Measurements from ENCODE around the gene BRD8.
"Not testable (repeated sequence)": the region's sequence is repeated elsewhere in the genome, so short reads cannot be mapped to it uniquely, and the experiment has no call there.

The BRD8 gene

DNA sequence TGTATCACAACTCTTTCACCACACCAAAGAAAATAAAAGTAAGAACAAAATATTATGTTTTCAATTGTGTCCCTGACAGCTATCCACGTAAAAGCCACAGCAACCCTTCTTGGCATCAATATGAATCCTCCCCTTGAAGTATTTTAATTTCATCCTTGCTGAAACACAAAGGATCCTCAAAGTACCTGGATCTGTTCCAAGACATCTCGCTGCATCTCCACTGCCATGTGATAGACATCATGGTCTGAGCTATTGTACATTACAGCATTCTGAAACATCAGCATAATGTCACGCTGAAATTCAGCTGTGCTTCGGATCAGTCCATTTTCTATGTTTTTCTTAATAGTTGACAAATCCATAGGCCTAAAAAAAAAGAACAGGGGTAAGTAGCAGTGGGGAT lies 17.7 kb downstream of the BRD8 start:
- Histone ChIP-seq H3K27ac (ENCODE audit: insufficient read depth, low read depth, low read length, poor library complexity, severe bottlenecking) (no peak overlapping the region), H3K9me3 (ENCODE audit: control insufficient read depth, low read length) (no peaks in the 10 kb centered on the region), H3K4me3 (ENCODE audit: insufficient read depth, low read depth, low read length) (no peak overlapping the region), H3K4me1 (ENCODE audit: control insufficient read depth, insufficient read depth, low read length) (no peaks in the 10 kb centered on the region), H3K27me3 (ENCODE audit: control insufficient read depth, insufficient read depth, low read length, poor library complexity, severe bottlenecking) (no peaks in the 10 kb centered on the region), H3K36me3 (ENCODE audit: control insufficient read depth, insufficient read depth, low read length) (peaks cover 88% of the 10 kb centered on the region)
- WGBS, 2 experiments, result 97 to 98% methylated on average over 3 to 4 of the region's 4 CpGs

DNA sequence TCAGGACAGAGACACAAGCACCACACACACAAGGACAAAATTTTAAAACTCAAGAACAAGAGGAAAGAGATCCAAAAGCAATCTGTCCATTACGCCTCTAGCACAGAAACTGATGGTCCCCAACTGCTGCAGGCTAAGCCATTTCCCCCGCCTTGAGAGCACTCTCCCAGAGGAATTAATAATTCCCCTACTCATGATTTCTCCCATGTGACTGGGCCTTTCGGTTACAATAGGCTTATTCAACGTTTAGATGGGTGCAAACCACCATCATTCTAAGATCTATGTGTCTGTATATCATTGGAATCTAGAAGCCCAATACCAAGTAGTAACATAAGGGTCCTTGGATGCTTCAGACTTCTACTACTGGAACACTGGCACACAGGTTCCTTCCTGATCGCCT lies 18.8 kb downstream of the BRD8 start:
- Histone ChIP-seq H3K4me3 (ENCODE audit: insufficient read depth, low read depth, low read length) (no peak overlapping the region), H3K36me3 (ENCODE audit: control insufficient read depth, insufficient read depth, low read length) (peaks cover 78% of the 10 kb centered on the region), H3K4me1 (ENCODE audit: control insufficient read depth, insufficient read depth, low read length) (no peaks in the 10 kb centered on the region), H3K27me3 (ENCODE audit: control insufficient read depth, insufficient read depth, low read length, poor library complexity, severe bottlenecking) (no peaks in the 10 kb centered on the region), H3K9me3 (ENCODE audit: control insufficient read depth, low read length) (no peaks in the 10 kb centered on the region), H3K27ac (ENCODE audit: insufficient read depth, low read depth, low read length, poor library complexity, severe bottlenecking) (no peak overlapping the region)
- WGBS, 2 experiments, result 95 to 96% methylated on average over 5 of the region's 5 CpGs

DNA sequence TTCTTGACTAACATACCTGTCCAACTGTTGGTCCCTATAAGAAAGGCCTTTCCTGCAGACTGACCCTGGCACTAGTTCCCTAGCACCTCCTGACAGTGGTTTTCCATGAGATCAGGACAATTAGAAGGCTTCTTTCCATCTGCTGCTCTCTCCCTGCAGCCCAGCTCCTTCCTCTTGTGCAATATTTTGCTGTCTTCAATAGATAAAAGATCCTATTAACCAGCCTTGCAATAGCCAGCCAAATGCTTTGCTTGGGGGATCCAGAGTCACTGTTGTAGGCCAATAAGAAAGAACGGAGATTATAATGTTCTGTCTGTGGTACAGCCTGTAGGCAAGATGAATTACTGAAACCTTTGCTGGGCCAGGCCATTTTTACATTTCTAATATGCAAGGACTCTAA lies 20.8 kb downstream of the BRD8 start:
- no peaks in the 10 kb centered on the region for H3K9me3 ChIP-seq (ENCODE audit: control insufficient read depth, low read length)
- H3K27ac ChIP-seq (ENCODE audit: insufficient read depth, low read depth, low read length, poor library complexity, severe bottlenecking), result no peak overlapping the region
- H3K27me3 ChIP-seq (ENCODE audit: control insufficient read depth, insufficient read depth, low read length, poor library complexity, severe bottlenecking), result no peaks in the 10 kb centered on the region
- H3K36me3 ChIP-seq (ENCODE audit: control insufficient read depth, insufficient read depth, low read length), result peaks cover 58% of the 10 kb centered on the region
- H3K4me1 ChIP-seq (ENCODE audit: control insufficient read depth, insufficient read depth, low read length), result no peaks in the 10 kb centered on the region
- 100% methylated on average over 1 of the region's 1 CpG for WGBS, 2 experiments
- no peak overlapping the region for H3K4me3 ChIP-seq (ENCODE audit: insufficient read depth, low read depth, low read length)

DNA sequence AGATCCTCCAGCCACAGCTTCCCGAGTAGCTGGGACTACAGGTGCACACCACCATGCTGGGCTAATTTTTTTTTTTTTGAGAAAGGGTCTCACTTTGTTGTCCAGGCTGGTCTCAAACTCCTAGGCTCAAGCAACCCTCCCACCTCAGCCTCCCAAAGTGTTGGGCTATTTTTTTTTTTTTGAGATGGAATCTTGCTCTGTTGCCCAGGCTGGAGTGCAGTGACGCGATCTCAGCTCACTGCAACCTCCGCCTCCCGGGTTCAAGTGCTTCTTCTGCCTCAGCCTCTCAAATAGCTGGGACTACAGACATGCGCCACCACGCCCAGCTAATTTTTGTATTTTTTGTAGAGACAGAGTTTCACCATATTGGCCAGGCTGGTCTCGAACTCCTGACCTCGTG lies 22.5 kb downstream of the BRD8 start:
- peaks cover 44% of the 10 kb centered on the region for H3K36me3 ChIP-seq (ENCODE audit: control insufficient read depth, insufficient read depth, low read length)
- not testable (repeated sequence) for H3K4me3 ChIP-seq (ENCODE audit: insufficient read depth, low read depth, low read length); H3K9me3 ChIP-seq (ENCODE audit: control insufficient read depth, low read length); H3K27me3 ChIP-seq (ENCODE audit: control insufficient read depth, insufficient read depth, low read length, poor library complexity, severe bottlenecking); H3K4me1 ChIP-seq (ENCODE audit: control insufficient read depth, insufficient read depth, low read length); H3K27ac ChIP-seq (ENCODE audit: insufficient read depth, low read depth, low read length, poor library complexity, severe bottlenecking)
- 94 to 97% methylated on average over 9 of the region's 9 CpGs for WGBS, 2 experiments

DNA sequence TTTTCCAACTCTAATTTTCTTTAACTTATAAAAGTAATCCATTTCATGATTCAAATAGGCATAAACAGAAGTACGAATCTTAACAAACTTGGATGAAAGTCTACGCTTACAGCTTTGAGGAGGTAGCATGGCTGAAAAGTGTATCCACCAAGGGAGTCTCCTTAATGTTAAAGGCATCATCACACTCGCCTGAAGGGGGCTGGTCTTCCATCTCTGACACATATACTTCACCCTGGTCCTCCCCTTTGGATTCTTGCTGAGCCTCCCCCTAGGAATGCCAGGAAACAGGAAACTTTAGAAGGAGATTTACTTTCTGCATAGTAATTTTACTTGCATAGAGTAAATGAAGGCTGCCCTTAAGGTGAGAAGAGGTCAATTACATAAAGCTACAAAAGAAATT lies 28.9 kb downstream of the BRD8 start:
- H3K27me3 ChIP-seq (ENCODE audit: control insufficient read depth, insufficient read depth, low read length, poor library complexity, severe bottlenecking), result no peaks in the 10 kb centered on the region
- H3K4me3 ChIP-seq (ENCODE audit: insufficient read depth, low read depth, low read length), result no peak overlapping the region
- H3K27ac ChIP-seq (ENCODE audit: insufficient read depth, low read depth, low read length, poor library complexity, severe bottlenecking), result no peak overlapping the region
- no peaks in the 10 kb centered on the region for H3K9me3 ChIP-seq (ENCODE audit: control insufficient read depth, low read length)
- H3K4me1 ChIP-seq (ENCODE audit: control insufficient read depth, insufficient read depth, low read length), result no peaks in the 10 kb centered on the region
- no peaks in the 10 kb centered on the region for H3K36me3 ChIP-seq (ENCODE audit: control insufficient read depth, insufficient read depth, low read length)
- 45 to 46% methylated on average over 3 of the region's 3 CpGs for WGBS, 2 experiments

DNA sequence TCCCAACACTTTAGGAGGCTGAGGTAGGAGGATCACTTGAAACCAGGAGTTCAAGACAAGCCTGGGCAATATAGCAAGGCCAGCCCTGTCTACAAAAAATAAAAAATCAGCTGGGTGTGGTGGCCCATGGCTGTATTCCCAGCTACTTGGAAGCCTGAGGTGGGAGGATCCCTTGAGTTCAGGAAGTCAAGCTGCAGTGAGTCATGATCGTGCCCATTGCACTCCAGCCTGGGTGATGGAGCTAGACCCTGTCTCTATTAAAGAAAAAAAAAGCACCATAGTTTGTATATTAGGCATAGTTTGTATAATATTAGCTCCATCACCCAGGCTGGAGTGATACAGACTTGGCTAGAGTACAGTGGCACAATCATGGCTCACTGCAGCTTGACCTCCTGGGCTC lies 29.6 kb downstream of the BRD8 start:
- H3K27me3 ChIP-seq (ENCODE audit: control insufficient read depth, insufficient read depth, low read length, poor library complexity, severe bottlenecking), result no peaks in the 10 kb centered on the region
- no peak overlapping the region for H3K27ac ChIP-seq (ENCODE audit: insufficient read depth, low read depth, low read length, poor library complexity, severe bottlenecking)
- H3K36me3 ChIP-seq (ENCODE audit: control insufficient read depth, insufficient read depth, low read length), result no peaks in the 10 kb centered on the region
- no peaks in the 10 kb centered on the region for H3K4me1 ChIP-seq (ENCODE audit: control insufficient read depth, insufficient read depth, low read length)
- no peaks in the 10 kb centered on the region for H3K9me3 ChIP-seq (ENCODE audit: control insufficient read depth, low read length)
- no peak overlapping the region for H3K4me3 ChIP-seq (ENCODE audit: insufficient read depth, low read depth, low read length)
- WGBS, 2 experiments, result 87 to 96% methylated on average over 1 of the region's 1 CpG

DNA sequence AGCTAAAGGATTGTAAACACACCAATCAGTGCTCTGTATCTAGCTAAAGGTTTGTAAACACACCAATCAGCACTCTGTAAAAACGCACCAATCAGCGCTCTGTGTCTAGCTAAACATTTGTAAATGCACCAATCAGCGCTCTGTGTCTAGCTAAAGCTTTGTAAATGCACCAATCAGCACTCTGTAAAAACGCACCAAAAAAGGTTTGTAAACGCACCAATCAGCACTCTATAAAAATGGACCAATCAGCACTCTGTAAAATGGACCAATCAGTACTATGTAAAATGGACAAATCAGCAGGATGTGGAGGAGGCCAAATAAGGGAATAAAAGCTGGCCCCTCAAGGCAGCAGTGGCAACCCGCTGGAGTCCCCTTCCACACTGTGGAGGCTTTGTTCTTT lies 34.9 kb downstream of the BRD8 start:
- H3K36me3 ChIP-seq (ENCODE audit: control insufficient read depth, insufficient read depth, low read length); H3K9me3 ChIP-seq (ENCODE audit: control insufficient read depth, low read length); H3K4me3 ChIP-seq (ENCODE audit: insufficient read depth, low read depth, low read length); H3K27ac ChIP-seq (ENCODE audit: insufficient read depth, low read depth, low read length, poor library complexity, severe bottlenecking); H3K4me1 ChIP-seq (ENCODE audit: control insufficient read depth, insufficient read depth, low read length); H3K27me3 ChIP-seq (ENCODE audit: control insufficient read depth, insufficient read depth, low read length, poor library complexity, severe bottlenecking): not testable (repeated sequence)
- 84 to 89% methylated on average over 6 of the region's 6 CpGs for WGBS, 2 experiments

DNA sequence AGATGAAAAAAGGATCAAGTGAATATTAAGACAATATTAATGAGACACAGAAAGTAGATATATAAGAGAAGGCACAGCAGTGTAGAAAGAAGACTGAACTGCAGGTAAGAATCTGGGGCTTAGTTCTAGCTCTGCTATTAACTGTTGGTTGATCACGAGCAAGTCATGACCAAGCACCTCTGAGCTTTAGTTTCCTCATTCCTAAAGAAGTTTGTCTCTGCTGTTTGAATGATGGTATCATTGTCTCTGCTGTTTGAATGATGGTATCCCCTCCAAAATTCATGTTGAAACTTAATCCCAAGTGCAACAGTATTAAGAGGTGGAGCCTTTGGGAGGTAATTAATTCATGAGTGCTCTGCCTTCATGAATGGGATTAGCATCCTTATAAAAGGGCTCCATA lies 36.7 kb downstream of the BRD8 start:
- Histone ChIP-seq H3K4me3 (ENCODE audit: insufficient read depth, low read depth, low read length) (no peak overlapping the region), H3K4me1 (ENCODE audit: control insufficient read depth, insufficient read depth, low read length) (no peaks in the 10 kb centered on the region), H3K27me3 (ENCODE audit: control insufficient read depth, insufficient read depth, low read length, poor library complexity, severe bottlenecking) (no peaks in the 10 kb centered on the region), H3K9me3 (ENCODE audit: control insufficient read depth, low read length) (no peaks in the 10 kb centered on the region), H3K36me3 (ENCODE audit: control insufficient read depth, insufficient read depth, low read length) (no peaks in the 10 kb centered on the region), H3K27ac (ENCODE audit: insufficient read depth, low read depth, low read length, poor library complexity, severe bottlenecking) (no peak overlapping the region)
- 78 to 94% methylated on average over 1 of the region's 1 CpG for WGBS, 2 experiments

DNA sequence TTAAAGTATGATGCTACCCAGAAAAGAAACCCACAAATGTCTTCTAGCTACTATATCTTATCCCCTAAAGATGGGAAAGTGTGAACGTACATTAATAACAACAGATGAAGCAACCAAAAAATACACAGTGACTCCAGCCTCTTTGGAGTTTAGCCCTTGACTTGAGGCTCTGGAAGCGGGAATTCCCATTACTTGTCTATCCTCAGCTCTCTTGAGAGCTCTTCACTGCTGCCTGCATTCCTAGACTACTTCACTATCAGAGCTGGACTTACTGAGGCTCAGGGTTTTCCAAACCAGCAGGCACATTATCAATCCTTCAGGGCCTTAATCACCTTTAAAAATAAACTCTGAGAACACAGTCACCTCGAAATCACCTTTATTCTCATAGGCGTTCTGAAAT lies 38.2 kb downstream of the BRD8 start:
- no peaks in the 10 kb centered on the region for H3K9me3 ChIP-seq (ENCODE audit: control insufficient read depth, low read length)
- no peaks in the 10 kb centered on the region for H3K4me1 ChIP-seq (ENCODE audit: control insufficient read depth, insufficient read depth, low read length)
- H3K36me3 ChIP-seq (ENCODE audit: control insufficient read depth, insufficient read depth, low read length), result no peaks in the 10 kb centered on the region
- WGBS, 2 experiments, result 89 to 92% methylated on average over 4 of the region's 4 CpGs
- H3K27ac ChIP-seq (ENCODE audit: insufficient read depth, low read depth, low read length, poor library complexity, severe bottlenecking), result no peak overlapping the region
- H3K4me3 ChIP-seq (ENCODE audit: insufficient read depth, low read depth, low read length), result no peak overlapping the region
- no peaks in the 10 kb centered on the region for H3K27me3 ChIP-seq (ENCODE audit: control insufficient read depth, insufficient read depth, low read length, poor library complexity, severe bottlenecking)

DNA sequence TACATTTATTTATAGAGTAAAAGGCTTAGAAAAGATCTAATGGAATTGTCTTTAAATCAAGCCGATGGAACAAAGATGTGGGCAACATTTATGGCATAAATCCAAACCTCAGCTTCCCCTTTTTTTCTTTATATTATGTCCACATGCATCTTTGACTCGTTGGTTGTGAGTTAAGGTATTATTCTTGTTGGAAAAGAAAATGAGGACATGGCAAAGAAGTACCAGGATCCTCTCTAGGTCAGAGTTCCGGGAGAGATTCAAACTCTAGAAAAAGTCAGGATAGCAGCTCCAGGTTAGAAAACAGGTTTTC lies 38.7 kb downstream of the BRD8 start:
- H3K4me1 ChIP-seq (ENCODE audit: control insufficient read depth, insufficient read depth, low read length), result no peaks in the 10 kb centered on the region
- H3K27me3 ChIP-seq (ENCODE audit: control insufficient read depth, insufficient read depth, low read length, poor library complexity, severe bottlenecking), result no peaks in the 10 kb centered on the region
- WGBS, 2 experiments, result 48 to 54% methylated on average over 2 of the region's 3 CpGs
- H3K9me3 ChIP-seq (ENCODE audit: control insufficient read depth, low read length), result no peaks in the 10 kb centered on the region
- H3K36me3 ChIP-seq (ENCODE audit: control insufficient read depth, insufficient read depth, low read length), result no peaks in the 10 kb centered on the region
- peak overlapping the region; percentile 72 for H3K4me3 ChIP-seq (ENCODE audit: insufficient read depth, low read depth, low read length)
- H3K27ac ChIP-seq (ENCODE audit: insufficient read depth, low read depth, low read length, poor library complexity, severe bottlenecking), result no peak overlapping the region

DNA sequence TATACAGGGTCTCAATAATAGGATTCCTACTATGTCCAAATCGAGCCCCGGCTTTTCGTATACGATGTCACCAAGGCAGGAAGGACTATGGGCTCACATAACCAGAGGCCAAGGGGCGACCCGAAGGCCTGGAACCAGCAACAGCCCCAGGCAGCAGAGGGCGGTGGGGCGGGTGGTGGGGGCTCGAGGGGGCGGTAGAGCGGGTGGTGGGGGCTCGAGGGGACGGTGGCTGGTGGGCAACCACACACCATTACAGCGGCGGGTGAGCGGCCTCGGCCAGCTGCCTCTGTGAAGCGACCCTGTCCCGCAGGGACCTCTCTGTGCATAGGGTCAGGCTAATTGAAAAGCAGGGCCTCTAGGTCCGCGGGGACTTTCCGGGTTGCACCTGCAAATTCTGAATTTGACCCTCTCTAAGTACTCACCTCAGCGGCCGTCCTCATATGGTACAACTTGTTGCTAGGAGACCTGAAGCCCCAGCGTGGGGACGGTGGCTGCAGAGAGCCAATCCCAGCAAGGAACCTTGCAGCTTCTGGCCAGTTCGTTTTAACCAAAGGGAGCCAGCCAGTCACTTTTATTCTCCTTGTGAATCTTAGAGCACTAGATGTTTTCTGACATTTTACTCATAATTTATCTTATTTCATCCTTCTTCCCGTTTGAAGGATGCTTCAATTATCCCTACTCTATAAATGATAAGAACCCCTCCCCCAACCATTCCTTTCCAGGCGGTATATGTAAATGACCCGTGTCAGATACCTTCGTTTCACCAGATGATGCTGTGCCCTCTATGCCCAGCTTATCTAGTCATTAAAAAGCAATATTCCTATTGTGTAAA lies 39.3 kb downstream of the BRD8 start, which contains the start of gene NME5:
Gene NME5 (minus strand): TSS at position 480 of the 832 bp plus-strand sequence. CDS start 648 bp downstream, outside the sequence.
- 4 to 5% methylated on average over 31 of the region's 31 CpGs for WGBS, 2 experiments
- no peaks in the 10 kb centered on the region for H3K27me3 ChIP-seq (ENCODE audit: control insufficient read depth, insufficient read depth, low read length, poor library complexity, severe bottlenecking)
- H3K9me3 ChIP-seq (ENCODE audit: control insufficient read depth, low read length), result no peaks in the 10 kb centered on the region
- no peak within 1 kb of the TSS for H3K27ac ChIP-seq (ENCODE audit: insufficient read depth, low read depth, low read length, poor library complexity, severe bottlenecking)
- H3K4me1 ChIP-seq (ENCODE audit: control insufficient read depth, insufficient read depth, low read length), result no peaks in the 10 kb centered on the region
- no peaks in the 10 kb centered on the region for H3K36me3 ChIP-seq (ENCODE audit: control insufficient read depth, insufficient read depth, low read length)
- peak within 1 kb of the TSS; percentile 72 for H3K4me3 ChIP-seq (ENCODE audit: insufficient read depth, low read depth, low read length)
